HEK293 (cell line): ENCODE data around the gene ERCC2.

Experiments used
- ZIC2 ChIP-seq: fragments of 450-650 bp; formaldehyde crosslinking; IDR thresholded peaks from 2 replicates; pipeline ENCODE4 v1.5.1; 2016; ENCODE audit warnings: missing biosample characterization, missing genetic modification characterization
- ZNF274 ChIP-seq, 2 experiments: fragments of 200-500 bp in 1 of 2; fragments of 450-650 bp in 1 of 2; sonication (Bioruptor generic) in 1 of 2; formaldehyde crosslinking in 1 of 2; IDR thresholded peaks; 2 replicates each; pipeline versions ENCODE4 v1.5.1 to v1.6.1; 2014 to 2016; ENCODE audit warnings: borderline replicate concordance in 1 of 2, inconsistent platforms in 1 of 2, low read length in 1 of 2, missing biosample characterization in 1 of 2, missing genetic modification characterization in 1 of 2

DNA sequence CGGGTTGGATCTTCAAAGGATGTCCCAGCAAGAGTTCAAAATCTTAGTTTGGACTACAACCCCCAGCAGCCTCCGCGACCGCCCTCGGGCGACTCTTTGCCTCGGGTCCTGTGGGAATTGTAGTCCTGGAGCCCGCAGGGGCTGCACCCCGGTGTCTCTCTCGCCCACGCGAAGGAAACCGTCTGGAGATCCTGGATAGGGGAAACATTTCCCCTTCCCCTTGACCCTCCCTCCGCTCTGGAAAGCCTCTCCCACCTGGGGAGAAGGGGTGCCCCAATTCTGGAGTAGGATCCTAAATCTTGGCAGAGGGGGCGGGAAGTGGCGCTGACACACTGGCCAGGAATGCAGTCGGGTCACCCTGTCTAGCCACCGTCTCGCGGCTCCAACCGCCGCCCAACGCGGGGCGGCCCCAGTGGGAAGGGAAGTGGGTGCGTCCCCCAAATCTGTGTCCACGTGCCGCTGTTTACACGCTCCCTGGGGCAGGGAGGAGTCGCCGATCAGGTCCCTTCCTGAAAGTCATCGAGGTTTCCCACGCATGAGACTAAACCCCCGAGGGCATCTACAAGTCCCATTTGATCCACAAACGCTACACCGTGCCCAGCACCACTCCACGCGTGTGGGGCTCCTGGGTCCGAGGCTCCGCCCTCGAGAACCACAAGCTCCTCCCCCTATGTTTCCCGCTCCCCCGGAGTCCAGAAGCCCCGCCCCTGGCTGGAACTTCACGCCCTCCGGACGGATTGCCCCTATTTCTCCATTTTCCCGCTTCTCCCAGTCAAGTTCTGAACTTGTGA is 35.3 kb upstream of the ERCC2 start:
- TF ChIP-seq ZIC2 (no peak), ZNF274 (IDR thresholded peaks at IDR 0.05; ENCODE audit: low read length) (no peak), ZNF274 (tag by site-specific recombination; IDR thresholded peaks at IDR 0.05; ENCODE audit: borderline replicate concordance) (no peak)
